DMS53 (cell line): ENCODE measurements around the gene IFITM2.
"Not testable (repeated sequence)": the region's sequence is repeated elsewhere in the genome, so short reads cannot be mapped to it uniquely, and the experiment has no call there.

Experiments
- DNase-seq: peaks from one replicate; lab custom pipeline; 2025; lab: John Stamatoyannopoulos, UW

IFITM2 gene

GRCh38 chr11:281486-282161 is 26.0 kb upstream of the IFITM2 start:
- peak; percentile 54 for DNase-seq

- DNase-seq, result no peak
Measured at GRCh38 chr11:282171-282570, 25.4 kb upstream of the IFITM2 start.

- peak; percentile 48 for DNase-seq
Measured at GRCh38 chr11:282630-283360, 24.8 kb upstream of the IFITM2 start.

GRCh38 chr11:283405-284104 is 24.1 kb upstream of the IFITM2 start:
- no peak for DNase-seq

GRCh38 chr11:284105-285020 is 23.3 kb upstream of the IFITM2 start:
- no peak for DNase-seq

- DNase-seq, result no peak
Measured at GRCh38 chr11:285021-285893, 22.4 kb upstream of the IFITM2 start.

- no peak for DNase-seq
Measured at GRCh38 chr11:285894-286220, 21.8 kb upstream of the IFITM2 start.

- not testable (repeated sequence) for DNase-seq
Measured at GRCh38 chr11:286977-287820, 20.4 kb upstream of the IFITM2 start.

GRCh38 chr11:287821-288477 is 19.7 kb upstream of the IFITM2 start:
- DNase-seq, result peak; percentile 57

- DNase-seq, result peak; percentile 85
Measured at GRCh38 chr11:288478-289397, 18.9 kb upstream of the IFITM2 start, which contains the start of gene PGGHG. Gene PGGHG, plus strand, starts transcription at chr11:289126. Its CDS starts 691 bp downstream, at chr11:289817.

- no peak for DNase-seq
Measured at GRCh38 chr11:289398-289711, 18.3 kb upstream of the IFITM2 start.

- no peak for DNase-seq
Measured at GRCh38 chr11:289712-290620, 17.6 kb upstream of the IFITM2 start.

- DNase-seq, result no peak
Measured at GRCh38 chr11:290621-291231, 16.9 kb upstream of the IFITM2 start.

GRCh38 chr11:291281-292210 is 16.1 kb upstream of the IFITM2 start:
- DNase-seq, result no peak

- no peak for DNase-seq
Measured at GRCh38 chr11:292211-293121, 15.2 kb upstream of the IFITM2 start.
